A172 (cell line): ENCODE data around the gene SH3PXD2A. TPM values are rescaled to one million over a fixed set of nuclear protein-coding genes. Genes with fewer than 3 reads are reported as not detected.

Experiments
- DNase-seq: peaks from one replicate; pipeline ENCODE4 v3.0.0-alpha.2; 2015; ENCODE audit warnings: low spot score
- total RNA-seq: library from RNA; depleted of rRNA; stranded (reverse); fragments of >200 nt; shearing (Covaris generic); gene quantifications from 2 replicates; pipeline ENCODE4 v1.2.3, GENCODE V29; 2014; rRNA removed

Gene SH3PXD2A, protein sequence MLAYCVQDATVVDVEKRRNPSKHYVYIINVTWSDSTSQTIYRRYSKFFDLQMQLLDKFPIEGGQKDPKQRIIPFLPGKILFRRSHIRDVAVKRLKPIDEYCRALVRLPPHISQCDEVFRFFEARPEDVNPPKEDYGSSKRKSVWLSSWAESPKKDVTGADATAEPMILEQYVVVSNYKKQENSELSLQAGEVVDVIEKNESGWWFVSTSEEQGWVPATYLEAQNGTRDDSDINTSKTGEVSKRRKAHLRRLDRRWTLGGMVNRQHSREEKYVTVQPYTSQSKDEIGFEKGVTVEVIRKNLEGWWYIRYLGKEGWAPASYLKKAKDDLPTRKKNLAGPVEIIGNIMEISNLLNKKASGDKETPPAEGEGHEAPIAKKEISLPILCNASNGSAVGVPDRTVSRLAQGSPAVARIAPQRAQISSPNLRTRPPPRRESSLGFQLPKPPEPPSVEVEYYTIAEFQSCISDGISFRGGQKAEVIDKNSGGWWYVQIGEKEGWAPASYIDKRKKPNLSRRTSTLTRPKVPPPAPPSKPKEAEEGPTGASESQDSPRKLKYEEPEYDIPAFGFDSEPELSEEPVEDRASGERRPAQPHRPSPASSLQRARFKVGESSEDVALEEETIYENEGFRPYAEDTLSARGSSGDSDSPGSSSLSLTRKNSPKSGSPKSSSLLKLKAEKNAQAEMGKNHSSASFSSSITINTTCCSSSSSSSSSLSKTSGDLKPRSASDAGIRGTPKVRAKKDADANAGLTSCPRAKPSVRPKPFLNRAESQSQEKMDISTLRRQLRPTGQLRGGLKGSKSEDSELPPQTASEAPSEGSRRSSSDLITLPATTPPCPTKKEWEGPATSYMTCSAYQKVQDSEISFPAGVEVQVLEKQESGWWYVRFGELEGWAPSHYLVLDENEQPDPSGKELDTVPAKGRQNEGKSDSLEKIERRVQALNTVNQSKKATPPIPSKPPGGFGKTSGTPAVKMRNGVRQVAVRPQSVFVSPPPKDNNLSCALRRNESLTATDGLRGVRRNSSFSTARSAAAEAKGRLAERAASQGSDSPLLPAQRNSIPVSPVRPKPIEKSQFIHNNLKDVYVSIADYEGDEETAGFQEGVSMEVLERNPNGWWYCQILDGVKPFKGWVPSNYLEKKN
- 1.7 and 2.0 TPM in 2 replicates for total RNA-seq

DNA sequence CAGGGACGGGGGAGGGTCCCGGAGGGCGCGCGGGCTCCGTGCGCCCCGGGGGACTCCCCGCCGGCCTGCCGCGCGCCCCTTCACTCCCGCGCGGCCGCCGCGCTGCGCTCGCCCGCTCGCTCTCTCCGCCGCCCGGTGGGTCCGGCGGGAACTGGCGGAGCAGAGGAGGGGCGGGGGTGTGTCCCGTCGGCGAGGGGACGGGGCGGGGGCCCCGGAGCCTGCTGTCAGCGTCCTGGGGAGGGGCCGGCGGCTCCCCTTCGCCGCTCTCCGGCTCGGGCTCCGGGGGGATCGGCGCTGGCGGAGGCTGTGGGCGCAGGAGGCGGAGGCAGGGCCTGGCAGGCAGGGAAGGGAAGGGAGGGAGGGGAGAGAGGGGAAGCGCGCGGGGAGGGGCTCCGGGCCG, at the start of gene SH3PXD2A:
Gene SH3PXD2A, minus strand, starts transcription at position 153 of the 400 bp plus-strand sequence. CDS start 310 bp downstream, outside the sequence.
- no peak for DNase-seq

DNA sequence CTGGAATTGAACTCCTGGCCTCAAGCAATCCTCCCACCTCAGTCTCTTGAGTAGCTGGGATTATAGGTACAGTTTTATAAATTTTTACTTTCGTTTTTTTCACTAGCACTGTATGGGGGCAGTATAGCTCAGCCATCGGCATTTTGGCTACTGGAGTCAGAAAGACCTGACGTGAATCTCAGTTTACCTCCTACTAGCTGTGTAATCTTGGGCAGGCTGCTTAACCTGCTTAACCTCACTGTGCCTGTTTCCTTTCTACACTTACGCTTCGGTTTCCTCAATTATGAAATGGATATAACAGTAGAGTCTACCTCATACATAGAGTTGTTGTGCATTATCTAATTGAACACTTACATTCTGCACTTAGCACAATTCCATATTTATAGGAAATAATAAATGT, 45.9 kb upstream of the SH3PXD2A start:
- DNase-seq = no peak

DNA sequence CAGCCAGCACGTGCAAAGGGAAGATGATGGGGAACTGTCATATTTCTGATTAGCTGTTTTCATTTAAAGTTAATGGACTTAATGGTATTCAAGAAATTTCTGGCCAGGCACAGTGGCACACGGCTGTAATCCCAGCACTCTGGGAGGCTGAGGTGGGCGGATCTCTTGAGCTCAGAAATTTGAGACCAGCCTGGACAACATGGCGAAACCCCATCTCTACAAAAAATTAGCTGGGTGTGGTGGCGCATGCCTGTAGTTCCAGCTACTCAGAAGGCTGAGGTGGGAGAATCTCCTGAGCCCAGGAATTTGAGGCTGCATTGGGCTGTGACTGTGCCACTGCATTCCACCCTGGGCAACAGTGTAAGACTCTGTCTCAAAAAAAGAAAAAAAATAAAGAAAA, 43.9 kb upstream of the SH3PXD2A start:
- no peak for DNase-seq

DNA sequence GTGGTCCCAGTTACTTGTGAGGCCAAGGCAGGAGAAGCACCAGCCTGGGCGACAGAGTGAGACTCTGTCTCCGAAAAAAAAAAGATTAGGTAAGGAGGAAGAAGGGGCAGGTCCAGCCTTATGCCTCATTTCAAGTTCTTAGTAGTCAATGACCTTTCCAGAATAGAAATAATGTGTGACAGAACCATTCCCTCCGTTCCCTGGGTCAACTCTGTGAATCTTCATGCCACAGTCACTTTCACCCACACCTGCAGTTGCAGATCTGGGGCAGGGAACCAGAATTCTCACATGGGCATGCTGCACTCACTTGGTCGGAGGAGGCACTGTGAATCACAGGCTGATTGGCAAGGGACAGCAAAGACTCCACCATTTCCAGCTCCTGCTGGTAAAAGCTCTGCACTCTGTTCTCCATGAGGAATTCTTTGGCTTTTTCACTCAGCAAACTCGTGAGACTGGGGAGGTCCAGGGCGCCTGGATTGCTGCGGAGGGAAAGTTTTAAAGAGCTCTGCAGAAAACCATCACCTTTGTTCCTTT, 41.9 kb upstream of the SH3PXD2A start:
- DNase-seq = no peak

DNA sequence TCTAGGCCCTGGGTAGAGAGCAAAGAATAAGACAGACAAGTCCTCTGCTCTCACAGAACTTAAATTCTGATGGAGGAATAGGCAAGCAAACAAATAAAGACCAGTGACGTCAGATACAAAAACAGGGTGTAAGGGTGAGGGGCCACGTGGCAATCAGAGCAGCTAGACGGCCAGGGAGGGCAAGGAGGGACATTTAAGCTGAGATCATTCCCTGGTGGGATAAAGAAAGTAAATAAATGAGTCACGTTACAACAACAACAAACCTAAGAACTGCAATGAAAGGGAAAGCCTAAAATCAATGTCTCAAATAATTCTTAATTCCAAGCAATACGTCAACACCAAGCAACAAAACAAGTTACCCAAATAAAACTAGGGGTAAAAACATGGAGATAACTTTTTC, 40.8 kb upstream of the SH3PXD2A start:
- DNase-seq = peak; percentile 34

DNA sequence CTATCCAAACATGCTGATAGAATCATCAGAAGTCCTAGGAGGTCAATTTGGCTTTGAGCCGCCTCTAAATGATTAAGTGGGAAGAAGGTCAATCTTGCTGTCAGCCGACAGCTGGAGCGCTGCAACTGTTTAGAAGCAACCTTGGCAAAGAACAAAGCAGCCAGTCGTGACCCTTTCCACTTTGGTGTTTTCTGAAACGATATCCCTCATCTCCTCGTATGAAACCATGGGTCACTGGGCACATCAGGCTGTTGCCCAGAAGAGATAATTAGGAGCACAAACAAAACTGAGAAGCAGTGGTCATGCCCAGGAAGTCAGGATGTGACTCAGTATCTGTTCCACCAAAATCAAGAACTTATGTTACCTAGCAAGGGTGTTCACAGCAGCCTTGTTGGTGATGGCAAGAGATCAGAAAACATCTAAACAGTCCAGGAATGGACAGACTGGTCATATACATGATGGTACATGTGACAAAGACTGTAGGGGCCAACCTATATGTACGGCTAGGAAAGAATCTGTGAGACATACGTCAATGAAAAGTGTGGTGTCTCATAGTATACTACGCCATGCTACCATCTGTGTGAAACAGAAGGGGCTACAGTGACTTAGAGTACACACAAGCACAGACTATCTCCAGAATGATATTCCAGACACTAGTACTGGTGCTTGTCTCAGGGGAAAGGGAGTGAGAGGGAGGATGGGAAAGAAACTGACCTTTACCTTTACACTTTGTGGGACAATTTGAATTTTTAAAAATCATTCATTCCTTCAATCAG, 40.2 kb upstream of the SH3PXD2A start:
- DNase-seq = peak; percentile 83

DNA sequence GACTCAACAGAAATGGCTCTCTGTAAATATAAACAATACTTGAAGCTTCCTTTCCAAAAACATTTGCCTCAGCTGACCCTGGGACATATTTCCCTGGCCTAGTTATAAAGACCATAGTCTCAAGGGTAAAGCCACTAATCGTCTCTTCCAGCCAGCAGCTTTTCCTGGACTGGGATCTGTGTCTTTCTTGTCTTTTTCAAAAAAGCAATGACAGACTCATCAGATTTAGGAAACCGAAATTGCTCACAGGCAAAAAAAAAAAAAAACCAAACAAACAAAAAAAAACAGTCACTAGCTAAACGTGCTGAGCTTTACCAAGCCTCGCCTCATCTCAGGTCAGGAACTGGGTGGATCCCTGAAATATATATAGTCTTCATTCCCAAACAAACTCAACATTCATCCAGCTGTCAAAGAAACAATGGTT, 39.1 kb upstream of the SH3PXD2A start:
- DNase-seq = peak; percentile 29

DNA sequence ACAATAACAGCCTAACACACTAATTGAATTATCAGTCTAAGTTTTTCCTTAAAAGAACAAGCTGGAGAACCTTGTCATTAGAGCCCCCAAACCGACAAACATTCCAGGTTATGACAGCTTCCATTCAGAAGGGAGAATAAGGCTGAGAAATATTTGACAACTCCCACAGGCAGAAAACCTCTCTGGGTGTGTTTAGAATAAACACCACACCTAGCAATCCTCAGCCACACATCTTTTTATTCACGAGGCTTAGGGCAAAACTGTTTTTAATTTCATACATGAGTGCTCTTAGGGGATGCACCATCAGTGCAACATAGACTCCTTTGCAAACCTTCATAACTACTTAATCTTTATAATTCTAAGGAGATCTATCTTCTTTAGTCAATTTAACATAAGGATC, 38.4 kb upstream of the SH3PXD2A start:
- no peak for DNase-seq

DNA sequence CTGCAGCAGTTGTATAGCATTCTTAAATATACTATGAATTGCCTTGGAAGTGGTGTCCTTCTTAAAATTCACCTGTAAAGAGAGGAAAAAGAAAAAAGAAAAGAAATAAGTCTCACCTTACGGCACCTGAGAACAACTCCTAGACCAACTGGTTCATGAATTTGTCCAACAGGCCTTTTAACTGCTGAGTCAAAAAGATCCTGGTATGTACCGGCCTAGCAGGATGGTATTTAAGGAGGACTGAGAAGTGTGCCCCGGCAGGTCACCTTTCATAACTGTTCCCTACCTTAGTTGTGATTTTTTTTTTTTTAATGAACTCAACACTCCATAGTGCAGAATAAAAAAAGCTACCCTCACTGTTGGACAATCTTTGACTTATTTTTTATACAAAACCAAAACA, 36.8 kb upstream of the SH3PXD2A start:
- DNase-seq = no peak

DNA sequence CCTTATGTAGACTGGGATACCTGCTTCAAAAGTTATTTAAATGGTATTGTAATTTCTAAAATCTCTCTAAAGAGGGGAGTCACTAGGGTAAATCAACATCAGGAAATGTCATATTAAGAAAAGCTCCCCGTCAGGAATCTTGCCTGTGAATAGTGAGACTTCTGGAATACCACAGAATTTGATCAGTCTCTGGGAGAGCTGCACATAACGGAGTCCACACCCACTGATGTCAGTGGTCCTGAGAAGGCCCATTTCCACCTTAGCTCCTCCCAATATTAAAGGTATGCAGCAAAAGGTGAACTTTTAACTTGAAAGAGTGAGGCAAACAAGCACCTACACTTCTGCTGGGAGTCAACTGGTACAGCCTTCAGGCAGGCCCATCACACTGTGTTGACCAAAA, 35.3 kb upstream of the SH3PXD2A start:
- no peak for DNase-seq

DNA sequence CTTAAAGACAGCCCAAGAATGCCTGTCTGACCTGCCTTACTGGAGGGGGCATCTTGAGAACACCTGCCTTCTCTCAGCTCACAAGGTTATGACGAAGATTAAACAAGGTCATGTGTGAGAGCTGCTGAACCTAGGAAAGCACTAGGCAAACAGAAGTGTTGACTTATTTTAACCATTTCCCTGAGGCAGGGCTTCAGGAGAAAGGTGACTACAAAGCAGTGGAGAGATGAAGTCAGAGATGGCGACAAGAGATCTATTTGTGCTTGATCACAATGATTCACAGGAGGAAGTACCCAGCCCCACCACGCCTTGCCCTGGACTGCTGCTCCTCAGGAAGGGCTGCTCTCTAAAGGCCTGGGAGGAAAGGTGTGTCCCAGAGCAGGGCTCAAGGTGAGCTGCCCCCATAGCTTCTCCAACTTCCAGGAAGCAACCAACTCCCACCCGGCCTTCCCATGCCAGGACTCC, 34.9 kb upstream of the SH3PXD2A start:
- peak; percentile 71 for DNase-seq

DNA sequence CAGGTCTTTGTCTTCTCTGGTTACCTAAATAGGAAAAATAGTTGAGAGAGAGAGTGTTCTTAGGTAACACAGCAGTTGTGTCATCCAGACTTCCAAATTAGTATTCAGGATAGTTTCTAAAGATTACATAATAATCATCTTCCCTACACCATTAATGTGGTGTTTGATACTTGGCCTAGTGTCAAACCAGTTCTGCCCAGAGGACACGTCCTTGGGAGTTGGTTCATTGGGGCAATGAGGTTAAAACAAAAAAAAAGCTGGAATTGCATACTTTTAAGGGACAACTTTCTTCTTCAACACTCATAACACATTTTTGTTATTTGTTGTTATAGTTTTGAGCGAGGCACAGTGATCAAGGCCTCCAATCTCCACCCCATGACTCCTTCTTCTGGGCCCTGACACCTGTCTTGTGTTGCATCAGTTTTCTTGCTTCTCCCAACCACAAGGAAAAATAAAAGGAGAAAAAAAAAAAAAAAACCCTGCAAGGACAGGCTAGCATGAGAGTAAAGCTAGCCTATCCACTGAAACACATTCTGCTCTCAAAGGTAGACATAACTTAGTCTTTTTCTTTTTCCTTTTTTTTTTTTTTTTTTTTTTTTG, 33.8 kb upstream of the SH3PXD2A start:
- no peak for DNase-seq

DNA sequence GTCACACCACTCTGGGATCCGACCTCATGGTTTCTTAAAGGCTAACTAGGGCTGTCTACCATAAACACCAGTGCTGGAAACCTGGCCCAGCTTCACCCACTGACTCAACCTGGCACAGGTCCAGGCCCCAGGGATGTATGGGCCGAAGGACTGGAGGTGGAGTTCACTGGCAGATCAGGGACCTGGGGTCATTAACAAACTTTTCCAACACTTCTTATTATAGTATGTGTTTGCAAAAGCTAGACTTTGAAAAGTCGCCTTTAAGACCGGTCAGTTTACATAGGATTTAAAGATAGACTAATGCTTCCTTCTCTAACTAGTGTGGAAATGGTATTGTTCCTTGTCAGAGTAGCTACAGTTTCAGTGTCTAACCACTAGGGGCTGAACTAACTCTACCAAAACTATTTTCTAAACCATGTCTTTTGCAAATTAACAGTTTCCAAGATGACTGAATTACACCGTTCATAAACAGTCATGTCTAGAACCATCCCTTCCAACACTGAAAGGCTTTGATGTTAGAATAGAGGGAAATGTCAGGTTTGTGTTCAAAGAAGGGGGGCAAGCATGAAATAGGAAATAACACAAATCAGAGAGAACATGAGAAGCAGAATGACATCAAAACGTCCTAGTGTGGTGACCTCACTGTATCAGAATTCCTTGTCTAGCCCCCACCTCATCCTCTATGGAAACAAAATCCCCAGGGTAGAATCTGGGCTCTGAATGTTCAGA, 32.9 kb upstream of the SH3PXD2A start:
- DNase-seq = peak; percentile 80

DNA sequence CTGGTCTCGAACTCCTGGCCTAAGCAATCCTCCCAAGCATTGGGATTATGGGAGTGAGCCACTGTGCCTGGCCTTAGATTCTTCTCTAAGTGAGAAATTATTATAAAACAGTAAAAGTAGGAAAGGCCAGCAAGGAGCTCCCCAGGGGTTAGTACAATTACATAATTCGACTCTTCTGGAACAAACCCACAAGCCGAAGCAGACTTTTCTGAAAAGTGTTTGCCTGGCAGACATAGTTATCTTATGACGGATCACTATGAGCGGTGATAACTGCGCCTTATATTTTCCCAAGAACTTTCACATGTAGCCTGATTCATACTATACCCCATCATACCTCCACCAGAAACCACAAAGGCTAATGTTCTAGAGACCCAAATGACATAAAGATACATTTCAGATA, 30.2 kb upstream of the SH3PXD2A start:
- no peak for DNase-seq

DNA sequence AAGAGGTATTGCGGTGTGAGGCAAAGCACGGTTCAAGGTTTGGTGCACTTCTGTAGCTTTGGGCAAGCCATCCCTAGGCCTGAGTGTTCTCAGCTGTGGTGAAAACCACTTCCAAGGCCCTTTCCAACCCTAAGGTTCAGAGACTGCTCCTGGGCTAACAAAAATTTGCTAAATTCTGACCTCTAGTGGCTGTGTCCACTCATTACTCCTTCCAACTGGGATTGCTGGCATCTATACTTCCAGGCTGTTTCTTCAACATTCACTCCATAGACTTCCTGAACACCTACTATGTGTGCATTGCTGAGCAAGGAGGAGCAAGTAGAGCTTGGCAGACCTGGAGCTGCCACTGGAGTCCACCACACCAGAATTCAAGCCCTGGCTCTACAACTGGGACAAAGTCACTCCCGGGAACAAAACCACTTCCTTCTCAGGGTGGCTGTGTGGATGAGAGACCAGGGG, 29.3 kb upstream of the SH3PXD2A start:
- DNase-seq = peak; percentile 59

DNA sequence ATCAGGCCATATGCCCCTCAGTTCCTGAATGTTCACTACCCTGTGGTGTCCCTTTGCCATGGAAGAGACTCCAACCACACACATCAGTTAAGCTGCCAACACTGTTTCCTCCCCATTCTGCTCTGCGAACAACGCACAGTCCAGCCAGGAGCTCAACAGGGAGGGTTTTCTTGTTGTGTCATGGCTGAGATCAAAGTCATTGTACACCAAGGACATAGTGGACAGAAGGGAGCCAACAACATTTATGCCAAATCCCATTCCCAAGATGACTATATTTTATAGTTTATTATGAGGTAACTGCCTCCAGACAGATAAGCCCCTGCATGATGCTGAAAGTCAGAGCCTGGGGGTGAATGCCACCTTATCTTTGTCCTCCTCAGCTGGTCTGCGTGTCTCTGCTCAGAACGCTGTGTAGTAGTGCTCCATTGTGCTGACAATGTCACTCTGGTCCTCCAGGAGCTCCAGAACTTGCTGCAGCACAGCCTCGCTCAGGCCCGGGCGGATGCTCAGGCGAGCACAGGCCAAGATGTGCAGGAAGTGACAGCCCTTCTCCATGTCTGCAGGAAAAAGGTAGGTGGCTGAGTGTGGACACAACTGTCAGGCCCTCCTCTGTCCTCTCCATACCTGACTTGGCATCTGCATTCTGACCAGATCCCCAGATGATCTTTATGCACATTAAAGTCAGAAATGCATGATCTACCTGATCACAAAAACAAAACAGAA, 27.1 kb upstream of the SH3PXD2A start:
- DNase-seq = no peak

DNA sequence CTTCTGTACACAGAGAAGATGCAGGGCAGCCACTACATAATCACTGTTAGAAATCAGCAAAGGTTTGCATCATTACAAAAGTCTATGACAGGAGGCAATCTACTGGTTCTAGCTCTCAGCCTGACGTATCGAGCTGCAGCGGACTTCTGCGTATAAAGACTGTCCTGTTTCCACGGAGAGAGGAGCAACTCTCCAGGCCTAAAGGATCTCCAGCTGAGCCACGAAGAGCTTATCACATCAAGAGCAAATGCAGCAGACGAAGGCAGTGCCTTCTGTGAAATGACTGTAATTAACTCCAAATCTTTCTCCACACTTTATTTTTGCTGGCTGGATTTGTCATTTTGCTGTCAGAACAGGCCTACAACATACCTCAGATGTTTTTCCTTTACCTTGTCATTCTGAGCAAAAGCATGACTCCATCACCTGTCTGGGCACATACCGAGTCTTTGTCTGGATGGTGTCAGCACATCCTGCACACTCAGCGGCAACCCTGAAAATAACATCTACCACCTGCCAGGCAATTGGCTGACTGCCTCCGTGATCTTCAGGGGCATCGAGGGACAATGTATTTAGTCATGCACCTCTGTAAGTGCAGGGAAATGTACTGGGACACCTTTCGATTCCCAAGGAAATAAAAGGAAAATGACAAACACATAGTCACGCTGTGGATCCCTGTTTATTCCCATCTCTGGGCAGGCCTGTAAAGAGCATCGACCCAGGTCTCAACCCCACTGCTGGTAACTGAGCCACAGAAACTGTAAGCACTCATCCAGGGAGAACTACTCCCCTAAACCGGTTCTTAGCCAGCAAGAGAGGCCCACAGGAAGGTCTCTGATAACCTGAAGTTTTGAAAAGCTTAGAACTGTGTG, 26.3 kb upstream of the SH3PXD2A start:
- DNase-seq = no peak

DNA sequence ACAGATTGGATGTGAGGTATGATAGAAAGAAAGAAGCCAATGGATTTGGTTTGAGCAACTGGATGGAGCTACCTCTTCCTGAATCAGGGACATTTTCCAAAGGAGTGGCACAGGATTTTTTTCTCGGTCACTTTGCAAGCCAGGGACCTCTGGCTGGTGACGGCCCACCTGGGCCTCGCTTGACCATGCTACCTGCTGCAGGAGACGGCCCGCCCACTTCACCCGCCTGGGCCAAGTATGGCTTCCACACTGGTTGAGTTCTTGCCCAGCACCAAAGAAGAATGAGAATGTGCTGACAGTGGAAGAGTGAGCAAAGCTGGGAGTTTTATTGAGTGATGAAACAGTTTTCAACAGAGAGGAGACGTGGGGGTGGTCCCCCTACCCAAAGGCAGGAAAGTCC, 24.5 kb upstream of the SH3PXD2A start:
- DNase-seq = no peak
